ENCODE measurements around the gene STAU1.

- no peak for TF ChIP-seq CTCF (CRISPR knock-in tag; IDR thresholded peaks at IDR 0.05)
- no peak for TF ChIP-seq RARA (CRISPR knock-in tag; IDR thresholded peaks at IDR 0.05)
- TF ChIP-seq ZNF503 (CRISPR knock-in tag; IDR thresholded peaks at IDR 0.05), result no peak
- no peak for TF ChIP-seq HDAC6 (IDR thresholded peaks at IDR 0.05; ENCODE audit: low read depth, low read length)
Observed at GRCh38 chr20:49133571-49133970, 54.6 kb downstream of the STAU1 start.
